HUES6 (cell line): Measurements from ENCODE around the gene PIP4K2C.

Experiments used
- H3K27ac ChIP-seq: 2 replicates; pipeline ENCODE4 v1.7.0; 2013; ENCODE audit warnings: low read depth, mild to moderate bottlenecking, low read length, inconsistent platforms
- H3K27me3 ChIP-seq: 2 replicates; pipeline ENCODE4 v1.6.1; 2013; ENCODE audit warnings: low read length; ENCODE audit not compliant: control insufficient read depth, insufficient read depth
- H3K36me3 ChIP-seq: 2 replicates; pipeline ENCODE4 v1.6.1; 2013; ENCODE audit warnings: low read length; ENCODE audit not compliant: control insufficient read depth, insufficient read depth
- H3K4me1 ChIP-seq: 2 replicates; pipeline ENCODE4 v1.6.1; 2013; ENCODE audit warnings: low read length; ENCODE audit not compliant: control insufficient read depth, insufficient read depth
- H3K4me3 ChIP-seq: 2 replicates; pipeline ENCODE4 v1.5.1; 2013; ENCODE audit warnings: low read depth, low read length
- H3K9ac ChIP-seq: one replicate; pipeline ENCODE4 v1.6.1; 2013; ENCODE audit warnings: mild to moderate bottlenecking, low read length
- H3K9me3 ChIP-seq: 2 replicates; pipeline ENCODE4 v1.6.1; 2013; ENCODE audit warnings: low read depth, low read length; ENCODE audit not compliant: control insufficient read depth, insufficient read depth

PIP4K2C gene

GRCh38 chr12:57623811-57624390 lies 32.9 kb downstream of the PIP4K2C start:
- Histone ChIP-seq H3K9me3 (no peaks in the 10 kb centered on the region), H3K4me1 (peaks cover 19% of the 10 kb centered on the region), H3K27me3 (peaks cover 100% of the 10 kb centered on the region), H3K36me3 (no peaks in the 10 kb centered on the region), H3K27ac (no peak overlapping the region), H3K9ac (no peak overlapping the region), H3K4me3 (no peak overlapping the region)

DNA sequence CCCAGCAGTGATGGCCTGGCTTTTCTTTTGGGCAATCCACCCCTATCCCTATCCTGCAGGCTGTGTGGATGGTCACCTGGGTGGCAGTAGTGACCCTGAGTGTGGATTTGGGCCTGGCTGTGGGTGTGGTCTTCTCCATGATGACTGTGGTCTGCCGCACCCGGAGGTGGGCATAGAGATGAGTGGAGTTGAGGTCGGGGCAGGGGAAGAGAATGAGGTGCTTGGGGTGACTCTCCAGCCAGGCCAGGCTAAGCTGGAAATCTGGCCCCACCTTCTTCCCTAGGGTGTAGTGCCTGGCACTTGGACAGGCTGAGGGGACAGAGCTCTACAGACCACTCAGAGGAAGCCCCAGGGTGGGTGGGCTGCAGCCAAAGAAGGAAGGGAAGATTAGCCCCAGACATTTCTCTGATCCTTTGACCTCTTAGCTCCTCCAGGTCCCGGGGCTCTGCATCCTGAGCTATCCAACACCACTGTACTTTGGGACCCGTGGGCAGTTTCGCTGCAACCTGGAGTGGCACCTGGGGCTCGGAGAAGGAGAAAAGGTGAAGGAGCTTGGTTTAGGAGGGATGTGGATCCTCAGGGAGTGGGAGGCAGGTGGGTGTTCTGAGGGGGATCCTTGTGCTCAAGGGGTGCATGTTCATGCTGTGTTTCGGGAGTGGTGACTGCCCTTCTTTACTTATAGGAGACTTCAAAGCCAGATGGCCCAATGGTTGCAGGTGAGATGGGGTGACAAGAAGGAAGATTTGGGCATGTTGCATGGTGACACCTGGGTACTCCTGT lies 33.6 kb downstream of the PIP4K2C start:
- Histone ChIP-seq H3K9ac (no peak overlapping the region), H3K36me3 (no peaks in the 10 kb centered on the region), H3K9me3 (no peaks in the 10 kb centered on the region), H3K4me1 (peaks cover 14% of the 10 kb centered on the region), H3K27me3 (peaks cover 100% of the 10 kb centered on the region), H3K4me3 (no peak overlapping the region), H3K27ac (no peak overlapping the region)

DNA sequence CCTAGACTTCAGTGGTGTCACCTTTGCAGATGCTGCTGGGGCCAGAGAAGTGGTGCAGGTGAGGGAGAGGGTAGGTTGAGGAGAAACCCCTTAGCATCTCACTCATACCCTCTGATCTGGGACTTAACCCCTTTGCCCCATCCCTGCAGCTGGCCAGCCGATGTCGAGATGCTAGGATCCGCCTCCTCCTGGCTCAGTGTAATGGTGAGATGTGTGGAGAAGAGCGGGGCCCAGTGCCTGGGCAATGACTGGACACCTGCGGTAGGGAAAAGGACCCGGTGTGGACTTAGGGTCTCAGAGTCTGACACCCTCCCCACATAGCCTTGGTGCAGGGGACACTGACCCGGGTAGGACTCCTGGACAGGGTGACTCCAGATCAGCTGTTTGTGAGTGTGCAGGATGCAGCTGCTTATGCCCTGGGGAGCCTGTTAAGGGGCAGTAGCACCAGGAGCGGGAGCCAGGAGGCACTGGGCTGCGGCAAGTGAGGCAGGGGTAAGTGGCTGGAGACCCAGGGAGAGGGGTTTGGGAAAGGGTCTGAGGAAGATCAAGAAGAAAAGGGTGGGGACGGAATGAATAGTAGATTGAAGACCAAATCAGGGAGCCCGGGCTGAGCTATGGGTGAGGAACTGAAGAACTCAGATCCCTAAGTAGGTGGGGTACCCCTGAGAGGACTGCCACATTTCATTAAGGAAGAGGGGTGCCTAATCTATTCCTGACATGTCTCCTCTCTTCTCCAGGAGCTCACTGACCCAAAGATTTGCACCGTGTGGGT lies 34.5 kb downstream of the PIP4K2C start:
- no peaks in the 10 kb centered on the region for H3K9me3 ChIP-seq
- H3K36me3 ChIP-seq: no peaks in the 10 kb centered on the region
- H3K27ac ChIP-seq: no peak overlapping the region
- no peak overlapping the region for H3K4me3 ChIP-seq
- peaks cover 14% of the 10 kb centered on the region for H3K4me1 ChIP-seq
- no peak overlapping the region for H3K9ac ChIP-seq
- H3K27me3 ChIP-seq: peaks cover 100% of the 10 kb centered on the region

GRCh38 chr12:57626111-57626920 lies 35.3 kb downstream of the PIP4K2C start:
- Histone ChIP-seq H3K27ac (no peak overlapping the region), H3K9me3 (no peaks in the 10 kb centered on the region), H3K9ac (no peak overlapping the region), H3K4me1 (peaks cover 8% of the 10 kb centered on the region), H3K36me3 (no peaks in the 10 kb centered on the region), H3K4me3 (no peak overlapping the region), H3K27me3 (peaks cover 100% of the 10 kb centered on the region)

GRCh38 chr12:57626921-57627445 lies 36.0 kb downstream of the PIP4K2C start:
- Histone ChIP-seq H3K9ac (no peak overlapping the region), H3K4me3 (no peak overlapping the region), H3K4me1 (peaks cover 10% of the 10 kb centered on the region), H3K9me3 (no peaks in the 10 kb centered on the region), H3K27me3 (peaks cover 100% of the 10 kb centered on the region), H3K36me3 (no peaks in the 10 kb centered on the region), H3K27ac (no peak overlapping the region)

DNA sequence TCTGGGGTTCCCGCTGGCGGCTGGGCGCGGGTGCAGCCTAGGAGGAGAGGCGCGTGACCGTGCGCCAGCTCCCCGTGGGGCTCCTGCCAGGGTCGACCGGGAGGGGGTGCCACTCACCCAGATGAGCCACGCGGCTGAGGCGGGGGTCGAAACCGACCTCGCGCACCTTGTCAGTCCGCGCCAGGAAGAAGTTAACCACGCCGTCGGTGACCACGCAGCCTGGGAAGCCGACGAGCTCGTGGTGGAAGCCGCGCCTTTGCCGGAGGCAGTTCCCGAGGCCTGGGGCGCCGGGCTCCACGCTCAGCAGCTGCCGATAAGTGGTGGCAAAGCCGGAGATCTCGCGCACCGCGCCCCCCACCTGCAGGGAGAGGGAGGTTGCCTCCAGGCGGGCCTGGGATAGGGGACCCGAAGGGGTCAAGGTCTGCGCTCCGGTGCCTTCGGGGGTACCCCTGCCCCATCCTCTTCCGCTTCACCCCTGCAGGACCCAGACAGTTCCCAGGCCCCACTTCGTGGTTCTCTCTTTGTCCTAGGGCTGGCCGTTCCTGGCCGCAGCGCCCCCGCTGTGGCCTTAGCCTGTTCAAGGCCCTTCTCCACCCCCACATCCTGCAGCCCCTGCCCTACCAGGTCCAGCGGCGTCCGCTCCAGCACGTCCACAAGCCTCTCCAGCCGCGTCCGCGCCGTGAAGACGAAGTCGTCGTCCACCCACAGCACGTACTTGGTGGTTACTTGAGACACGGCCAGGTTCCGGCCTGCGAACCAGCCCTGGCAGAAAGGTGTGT lies 36.7 kb downstream of the PIP4K2C start:
- H3K27me3 ChIP-seq: peaks cover 100% of the 10 kb centered on the region

DNA sequence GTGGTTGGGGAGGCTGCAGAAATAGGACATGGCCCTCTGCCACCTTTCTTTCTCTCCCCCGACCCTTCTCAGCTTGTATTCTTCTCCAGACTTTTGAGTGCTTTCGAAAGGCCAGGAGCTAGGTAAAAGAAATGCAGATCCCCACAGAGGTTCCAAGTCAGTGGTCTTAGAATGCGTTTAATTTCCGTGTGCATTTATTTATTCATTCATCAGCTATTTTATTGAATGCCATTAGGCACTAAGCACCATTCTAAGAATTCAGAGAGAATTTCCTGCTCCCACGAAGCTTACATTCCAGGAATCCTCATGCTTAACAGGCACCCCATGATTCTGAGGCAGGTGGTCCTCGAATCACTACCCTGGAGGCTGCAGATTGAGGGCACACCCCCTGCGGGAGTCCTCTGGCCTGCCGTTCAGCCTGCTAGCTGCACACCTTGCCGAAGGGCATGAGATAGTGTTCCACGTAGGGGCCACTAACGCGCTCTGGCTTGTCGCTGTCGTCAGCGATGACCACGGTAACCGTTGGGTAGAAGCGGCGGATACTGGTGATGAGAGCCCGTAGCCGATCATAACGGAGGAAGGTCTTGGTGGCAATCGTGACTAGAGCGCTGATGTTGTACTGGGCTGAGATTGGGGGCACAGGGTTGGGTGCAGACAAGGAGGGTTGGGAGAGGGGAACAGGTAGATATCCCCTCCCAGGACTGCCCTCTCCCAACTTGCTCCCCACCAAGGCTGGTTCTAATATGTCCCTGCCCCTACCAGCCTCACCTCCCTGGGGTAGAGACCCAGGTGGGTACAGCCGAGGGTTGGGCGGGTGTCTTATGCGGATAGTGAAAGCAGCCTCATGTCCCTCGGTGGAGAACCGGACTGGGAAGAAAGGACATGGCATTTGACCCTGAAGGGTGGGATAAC lies 37.5 kb downstream of the PIP4K2C start:
- peaks cover 100% of the 10 kb centered on the region for H3K27me3 ChIP-seq
- H3K4me1 ChIP-seq: peaks cover 13% of the 10 kb centered on the region
- H3K27ac ChIP-seq: no peak overlapping the region
- no peaks in the 10 kb centered on the region for H3K36me3 ChIP-seq
- no peaks in the 10 kb centered on the region for H3K9me3 ChIP-seq
- H3K9ac ChIP-seq: no peak overlapping the region
- H3K4me3 ChIP-seq: peak overlapping the region; percentile 41; the same call in 1 of the 2 replicates

More for the DNA sequence above, 36.7 kb downstream of the PIP4K2C start:
- Histone ChIP-seq H3K4me3 (peak overlapping the region; percentile 41; the same call in 1 of the 2 replicates), H3K36me3 (no peaks in the 10 kb centered on the region), H3K9me3 (no peaks in the 10 kb centered on the region), H3K4me1 (peaks cover 10% of the 10 kb centered on the region), H3K27ac (no peak overlapping the region), H3K9ac (no peak overlapping the region)

- Histone ChIP-seq H3K4me3 (no peak overlapping the region), H3K9ac (no peak overlapping the region), H3K36me3 (no peaks in the 10 kb centered on the region), H3K27ac (no peak overlapping the region), H3K4me1 (peaks cover 13% of the 10 kb centered on the region), H3K27me3 (peaks cover 98% of the 10 kb centered on the region), H3K9me3 (no peaks in the 10 kb centered on the region)
Measured at GRCh38 chr12:57629897-57630471, 39.0 kb downstream of the PIP4K2C start.

DNA sequence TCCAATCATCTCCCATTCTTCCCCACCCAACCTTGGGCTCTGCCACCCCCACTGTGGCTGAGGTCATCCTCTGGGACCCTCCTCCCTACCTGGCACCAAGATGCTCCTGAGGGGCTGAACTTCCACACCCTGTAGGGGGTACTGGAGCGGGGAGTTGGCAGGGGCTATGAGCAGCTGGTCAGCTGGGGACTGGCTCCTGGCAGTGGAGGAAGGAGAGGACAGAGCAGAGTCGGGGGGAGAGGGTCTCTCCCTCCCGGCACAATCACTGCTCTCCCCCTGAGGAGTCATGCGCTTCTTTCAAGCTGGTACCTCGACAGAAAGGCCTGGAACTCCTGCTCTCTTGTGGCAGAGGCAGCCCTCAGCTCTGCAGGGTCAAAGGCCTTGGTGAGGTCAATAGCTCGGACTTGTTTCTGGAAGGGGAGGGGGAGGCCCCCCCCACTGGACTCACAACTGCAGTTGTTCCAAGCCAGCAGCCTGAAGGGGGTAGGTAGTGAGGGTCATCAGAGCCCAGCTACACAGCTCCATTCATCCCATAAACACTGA lies 40.0 kb downstream of the PIP4K2C start:
- Histone ChIP-seq H3K27me3 (peaks cover 93% of the 10 kb centered on the region), H3K4me1 (peaks cover 13% of the 10 kb centered on the region), H3K4me3 (no peak overlapping the region), H3K27ac (no peak overlapping the region), H3K36me3 (no peaks in the 10 kb centered on the region), H3K9me3 (no peaks in the 10 kb centered on the region), H3K9ac (no peak overlapping the region)
